COLO829 (cell line): ENCODE measurements around the gene TMCC1.
"Not testable (repeated sequence)": the region's sequence is repeated elsewhere in the genome, so short reads cannot be mapped to it uniquely, and the experiment has no call there.

Experiments used
- DNase-seq: peaks from one replicate; pipeline ENCODE4 v3.0.0; 2012; ENCODE audit warnings: low spot score

Gene TMCC1

GRCh38 chr3:129674798-129675123, 218.8 kb downstream of the TMCC1 start:
- not testable (repeated sequence) for DNase-seq

- no peak for DNase-seq
These were observed 219.4 kb downstream of the TMCC1 start for GRCh38 chr3:129673897-129674797.

- DNase-seq, result no peak
These were observed 220.5 kb downstream of the TMCC1 start for GRCh38 chr3:129673012-129673411.

- no peak for DNase-seq
These were observed 221.1 kb downstream of the TMCC1 start for GRCh38 chr3:129672412-129672811.

GRCh38 chr3:129665024-129665768, 228.3 kb downstream of the TMCC1 start:
- no peak for DNase-seq

- DNase-seq, result no peak
These were observed 229.4 kb downstream of the TMCC1 start for GRCh38 chr3:129663930-129664646.

GRCh38 chr3:129663045-129663446, 230.5 kb downstream of the TMCC1 start:
- DNase-seq, result no peak

- DNase-seq, result no peak
These were observed 231.3 kb downstream of the TMCC1 start for GRCh38 chr3:129662191-129662608.

GRCh38 chr3:129661766-129662165, 231.7 kb downstream of the TMCC1 start:
- no peak for DNase-seq

- DNase-seq, result peak; percentile 37
These were observed 235.2 kb downstream of the TMCC1 start for GRCh38 chr3:129658110-129658843.

- DNase-seq, result no peak
These were observed 236.1 kb downstream of the TMCC1 start for GRCh38 chr3:129657261-129658046.

GRCh38 chr3:129656659-129657247, 236.8 kb downstream of the TMCC1 start:
- no peak for DNase-seq

- no peak for DNase-seq
These were observed 238.2 kb downstream of the TMCC1 start for GRCh38 chr3:129655291-129655700.

- DNase-seq, result no peak
These were observed 239.4 kb downstream of the TMCC1 start for GRCh38 chr3:129654131-129654530.

GRCh38 chr3:129653019-129653418, 240.5 kb downstream of the TMCC1 start:
- DNase-seq, result no peak

- peak; percentile 92 for DNase-seq
These were observed 241.9 kb downstream of the TMCC1 start for GRCh38 chr3:129651435-129652202.

GRCh38 chr3:129650256-129650872, 243.1 kb downstream of the TMCC1 start:
- DNase-seq, result peak; percentile 61

GRCh38 chr3:129648391-129648790, 245.1 kb downstream of the TMCC1 start:
- no peak for DNase-seq

GRCh38 chr3:129645286-129645685, 248.2 kb downstream of the TMCC1 start:
- no peak for DNase-seq
